GM12878 (cell line): ENCODE data around the gene SRMS. TPM values are rescaled to one million over a fixed set of nuclear protein-coding genes. Genes with fewer than 3 reads are reported as not detected.

Experiments
- ATAC-seq: fragments of 200-7000 bp; cut with Tn5 transposase; 3 replicates; pipeline ENCODE4 v1.9.1; 2020; ENCODE audit warnings: mild to moderate bottlenecking, moderate library complexity
- BruUV-seq: library from RNA; stranded (reverse); fragments of 400-500 nt; replicated peaks from 2 replicates; lab custom pipeline; 2021; lab: Mats Ljungman, UMichigan
- CTCF ChIA-PET: fragments of 300-600 bp; sonication (Branson Sonifier 250); formaldehyde crosslinking; extraction: SDS; loops from one replicate; lab custom pipeline; 2021; ENCODE audit warnings: inconsistent platforms; lab: Yijun Ruan, JAX
- POLR2A ChIA-PET: fragments of 350-600 bp; formaldehyde crosslinking; extraction: SDS; loops from one replicate; lab custom pipeline; 2021; ENCODE audit warnings: inconsistent platforms; lab: Charles Lee
- RAD21 ChIA-PET: fragments of 300-600 bp; sonication (Branson Sonifier 250); formaldehyde crosslinking; loops from one replicate; lab custom pipeline; 2023; ENCODE audit warnings: antibody characterized with exemption; ENCODE audit not compliant: unreplicated experiment; lab: Charles Lee
- SMC1A ChIA-PET: fragments of 300-600 bp; sonication (Branson Sonifier 250); formaldehyde crosslinking; loops from one replicate; lab custom pipeline; 2023; ENCODE audit not compliant: unreplicated experiment, uncharacterized antibody; lab: Charles Lee
- DNase-seq: peaks from one replicate; pipeline ENCODE4 v3.0.0-alpha.2; 2011; ENCODE audit warnings: low read depth, low spot score
- FAIRE-seq: peaks from 3 replicates; lab custom pipeline; 2011; peaks lifted over from hg19 to GRCh38; lab: Jason Lieb, UNC
- H2AFZ ChIP-seq: 2 replicates; pipeline ENCODE4 v1.6.0; 2011; ENCODE audit warnings: low read depth, low read length, control low read depth; ENCODE audit not compliant: control insufficient read depth
- H3K27ac ChIP-seq: 2 replicates; pipeline ENCODE4 v1.5.1; 2011; ENCODE audit warnings: control low read depth; ENCODE audit not compliant: control insufficient read depth, insufficient read depth
- H3K27me3 ChIP-seq, 2 experiments: replicated peaks in 1 of 2; 2 replicates each; pipeline versions ENCODE4 v1.6.0 to v1.6.1; 2011; ENCODE audit warnings: low read length in 1 of 2; ENCODE audit not compliant: control insufficient read depth in 2 of 2, insufficient read depth in 2 of 2
- H3K36me3 ChIP-seq, 2 experiments: 2 replicates each; pipeline ENCODE4 v1.5.1; 2011; ENCODE audit warnings: low read length in 1 of 2; ENCODE audit not compliant: control insufficient read depth in 2 of 2, insufficient read depth in 2 of 2
- H3K4me1 ChIP-seq: 2 replicates; pipeline ENCODE4 v1.6.1; 2011; ENCODE audit warnings: mild to moderate bottlenecking, low read length, moderate library complexity, mixed read lengths; ENCODE audit not compliant: control insufficient read depth, insufficient read depth
- H3K4me2 ChIP-seq: 2 replicates; pipeline ENCODE4 v1.6.0; 2011; ENCODE audit warnings: control low read depth; ENCODE audit not compliant: control insufficient read depth, insufficient read depth
- H3K4me3 ChIP-seq: fragments of 200-600 bp; sonication (generic); 2 replicates; pipeline ENCODE4 v1.5.1; 2016
- H3K79me2 ChIP-seq: 2 replicates; pipeline ENCODE4 v1.6.0; 2011; ENCODE audit warnings: low read length; ENCODE audit not compliant: control insufficient read depth, insufficient read depth
- H3K9ac ChIP-seq: 2 replicates; pipeline ENCODE4 v1.8.0; 2011; ENCODE audit warnings: low read length, control low read depth, mixed read lengths; ENCODE audit not compliant: control insufficient read depth, insufficient read depth
- H3K9me3 ChIP-seq: replicated peaks from 3 replicates; pipeline ENCODE4 v1.5.1; 2011; ENCODE audit warnings: mild to moderate bottlenecking, low read length; ENCODE audit not compliant: control insufficient read depth, insufficient read depth
- H4K20me1 ChIP-seq: 2 replicates; pipeline ENCODE4 v1.6.0; 2011; ENCODE audit not compliant: control insufficient read depth, insufficient read depth
- ATF7 ChIP-seq: fragments of 450-650 bp; IDR thresholded peaks from 2 replicates; pipeline ENCODE4 v1.6.1; 2016; ENCODE audit warnings: low read depth, mild to moderate bottlenecking
- CHD2 ChIP-seq: IDR thresholded peaks from 2 replicates; pipeline ENCODE4 v1.6.1; 2011; ENCODE audit warnings: low read depth, low read length, improper control_type of control experiment, borderline replicate concordance
- CREB1 ChIP-seq: IDR thresholded peaks from 2 replicates; pipeline ENCODE4 v1.6.1; 2012; ENCODE audit warnings: low read depth, mild to moderate bottlenecking, inconsistent platforms
- EGR1 ChIP-seq, 2 experiments: IDR thresholded peaks; 1 replicate in 1 of 2; 2 replicates in 1 of 2; pipeline ENCODE4 v1.6.1; 2011 to 2012; ENCODE audit warnings: low read depth in 2 of 2, low read length in 2 of 2, borderline replicate concordance in 1 of 2, mild to moderate bottlenecking in 1 of 2, moderate library complexity in 1 of 2
- EZH2 ChIP-seq: IDR thresholded peaks from 2 replicates; pipeline ENCODE4 v1.6.1; 2012; ENCODE audit warnings: low read depth, mild to moderate bottlenecking, control low read depth, inconsistent platforms, low read length, borderline replicate concordance; ENCODE audit not compliant: control insufficient read depth
- JUND ChIP-seq: IDR thresholded peaks from 2 replicates; pipeline ENCODE4 v1.6.1; 2012; ENCODE audit warnings: low read depth, mild to moderate bottlenecking, low read length, improper control_type of control experiment, moderate library complexity
- MEF2B ChIP-seq: fragments of 450-650 bp; IDR thresholded peaks from 2 replicates; pipeline ENCODE4 v1.6.1; 2018; ENCODE audit warnings: mild to moderate bottlenecking, moderate library complexity; ENCODE audit not compliant: partially characterized antibody, poor library complexity, severe bottlenecking
- NBN ChIP-seq: fragments of 450-650 bp; IDR thresholded peaks from 2 replicates; pipeline ENCODE4 v1.6.1; 2016
- SIX5 ChIP-seq: IDR thresholded peaks from 2 replicates; pipeline ENCODE4 v1.6.1; 2011; ENCODE audit warnings: mild to moderate bottlenecking, low read depth, low read length, moderate library complexity; ENCODE audit not compliant: severe bottlenecking
- SMAD1 ChIP-seq: fragments of 450-650 bp; IDR thresholded peaks from 2 replicates; pipeline ENCODE4 v1.6.1; 2018; ENCODE audit warnings: mild to moderate bottlenecking, low read depth; ENCODE audit not compliant: partially characterized antibody
- ZNF24 ChIP-seq: fragments of 450-650 bp; IDR thresholded peaks from 2 replicates; pipeline ENCODE4 v1.6.1; 2017; ENCODE audit warnings: antibody characterized with exemption, mild to moderate bottlenecking
- ZNF384 ChIP-seq: IDR thresholded peaks from 2 replicates; pipeline ENCODE4 v1.6.1; 2012; ENCODE audit warnings: low read depth, mild to moderate bottlenecking, low read length, improper control_type of control experiment, borderline replicate concordance
- WGBS: methylation state at CpG from one replicate; pipeline ENCODE4 v1.1.6; 2016; ENCODE audit warnings: low lambda C conversion rate; ENCODE audit not compliant: insufficient replicate concordance, insufficient coverage; ENCODE audit errors: missing lambda C conversion rate; 5-methylcytosine and 5-hydroxymethylcytosine counted together
- in situ Hi-C: fragments of 300-500 bp; cut with MboI; formaldehyde crosslinking; loops from 9 replicates; pipeline ENCODE4 v1.14.3; 2018; ENCODE audit warnings: mixed read lengths
- intact Hi-C: fragments of 100-400 bp; cut with micrococcal nuclease; formaldehyde crosslinking; loops from one replicate; pipeline ENCODE4 v1.14.2; 2022; ENCODE audit not compliant: unreplicated experiment
- polyA plus RNA-seq, 11 experiments: library from polyadenylated mRNA; depleted of rRNA in 4 of 11; unstranded in 6 of 11; stranded (reverse) in 5 of 11; fragments of >200 nt; fragmentation: Nextera tagmentation in 4 of 11; fragmentation: Illumina TruSeq in 1 of 11; extraction: Ambion mirVana in 4 of 11; extraction: Trizol in 1 of 11; gene quantifications; 1 replicate in 1 of 11; 2 replicates in 10 of 11; pipeline versions ENCODE4 v1.2.1 to v1.2.3, GENCODE V29; 2011 to 2016; ENCODE audit warnings: inconsistent platforms in 2 of 11, missing spikeins in 2 of 11, low read depth in 1 of 11
- total RNA-seq, 4 experiments: library from RNA; depleted of rRNA in 3 of 4; stranded (reverse); fragments of >200 nt in 3 of 4; fragmentation: Illumina TruSeq in 1 of 4; extraction: Trizol in 1 of 4; gene quantifications; 2 replicates each; pipeline versions ENCODE4 v1.2.1 to v1.2.3, GENCODE V29; 2013 to 2021
- TF ChIP-seq, protein P1 (sequence below): fragments of 450-650 bp; IDR thresholded peaks from 2 replicates; pipeline ENCODE4 v1.6.1; 2017; ENCODE audit warnings: low read depth, mild to moderate bottlenecking, moderate library complexity

SRMS gene
- total and polyA plus RNA-seq, 10 of the 15 experiments (the other 5 are each of a cell fraction or from before 2014, with no cell fraction given), result not detected

DNA sequence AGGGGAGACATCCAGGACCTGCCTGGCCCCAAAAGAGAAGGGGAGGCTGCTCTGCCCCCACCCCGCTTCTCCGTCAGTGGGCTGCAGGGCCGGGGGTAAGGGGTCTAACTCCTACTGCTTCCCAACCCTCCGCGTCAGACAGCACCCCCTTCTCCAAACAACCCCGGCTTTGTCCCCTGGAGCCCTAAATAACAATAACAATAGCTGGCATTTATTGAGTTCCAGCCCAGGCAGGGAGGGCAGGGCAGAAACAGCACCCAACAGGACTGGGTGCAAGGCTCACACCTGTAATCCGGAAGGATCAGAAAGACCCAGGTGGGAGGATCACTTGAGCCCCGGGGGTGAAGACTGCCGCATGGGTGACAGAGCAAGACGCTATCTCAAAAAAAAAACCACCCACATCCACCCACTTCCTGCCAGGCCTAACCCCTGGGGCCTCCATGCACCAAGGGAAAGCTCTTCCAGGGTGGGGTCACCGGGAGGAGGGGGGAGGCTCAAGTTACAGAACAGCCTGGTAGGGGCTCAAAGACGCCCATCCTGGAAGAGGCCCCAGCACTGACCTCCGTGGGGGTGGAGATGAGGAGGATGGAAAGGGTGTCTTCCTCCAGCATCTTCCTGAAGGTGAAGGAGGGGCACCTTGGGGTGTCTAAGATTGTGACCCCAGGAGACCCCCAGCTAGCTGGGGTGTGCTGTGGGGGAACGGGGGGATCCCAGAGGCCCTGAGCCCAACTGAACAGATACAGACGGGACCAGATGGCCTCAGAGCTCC is 5.1 kb upstream of the SRMS start (continued):
- no peak for TF ChIP-seq CHD2
- no peak for TF ChIP-seq SMAD1
- peak in 1 of 2 experiments; percentile 83; a peak in 2 of 3 replicates for TF ChIP-seq EGR1 (IDR thresholded peaks at IDR 0.05; ENCODE audit: borderline replicate concordance in 1 of 2, low read depth in 2 of 2, low read length in 2 of 2)
- peak; percentile 17 for TF ChIP-seq MEF2B
- TF ChIP-seq, protein P1, sequence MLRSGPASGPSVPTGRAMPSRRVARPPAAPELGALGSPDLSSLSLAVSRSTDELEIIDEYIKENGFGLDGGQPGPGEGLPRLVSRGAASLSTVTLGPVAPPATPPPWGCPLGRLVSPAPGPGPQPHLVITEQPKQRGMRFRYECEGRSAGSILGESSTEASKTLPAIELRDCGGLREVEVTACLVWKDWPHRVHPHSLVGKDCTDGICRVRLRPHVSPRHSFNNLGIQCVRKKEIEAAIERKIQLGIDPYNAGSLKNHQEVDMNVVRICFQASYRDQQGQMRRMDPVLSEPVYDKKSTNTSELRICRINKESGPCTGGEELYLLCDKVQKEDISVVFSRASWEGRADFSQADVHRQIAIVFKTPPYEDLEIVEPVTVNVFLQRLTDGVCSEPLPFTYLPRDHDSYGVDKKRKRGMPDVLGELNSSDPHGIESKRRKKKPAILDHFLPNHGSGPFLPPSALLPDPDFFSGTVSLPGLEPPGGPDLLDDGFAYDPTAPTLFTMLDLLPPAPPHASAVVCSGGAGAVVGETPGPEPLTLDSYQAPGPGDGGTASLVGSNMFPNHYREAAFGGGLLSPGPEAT, result no peak
- peak; percentile 56 for TF ChIP-seq ATF7
- TF ChIP-seq CREB1, result peak; percentile 32; the same call in 1 of the 2 replicates
- TF ChIP-seq NBN, result peak; percentile 57; the same call in 1 of the 2 replicates
- TF ChIP-seq SIX5, result no peak
- TF ChIP-seq ZNF384, result peak; percentile 58; the same call in 1 of the 2 replicates

DNA sequence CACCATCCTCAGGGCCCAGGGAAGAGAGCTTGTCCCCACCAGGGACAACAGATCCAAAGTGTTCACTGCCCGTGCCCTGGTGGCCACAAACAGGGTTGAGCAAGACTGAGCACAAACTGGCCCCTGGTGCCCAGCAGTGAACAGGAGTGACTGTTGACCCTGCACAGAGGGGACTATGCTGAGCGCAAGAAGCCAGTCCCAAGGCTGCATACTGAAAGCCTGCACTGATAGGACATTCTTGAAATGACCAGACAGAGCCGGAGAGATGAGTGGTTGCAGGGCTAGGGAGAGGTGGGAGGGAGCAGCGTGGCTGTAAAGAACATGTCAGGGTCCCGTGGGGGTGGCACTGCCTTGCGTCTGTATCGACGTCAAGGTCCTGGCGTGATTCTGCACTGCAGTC is 3.5 kb upstream of the SRMS start:
- H3K9ac ChIP-seq, result no peak overlapping the region
- POLR2A ChIA-PET, result interaction anchor here (0.6 to 2.2 kb wide), 3 partner anchors 8 to 13 kb away, joined by 3 to 11 read pairs (median 3); partner anchors contain the start of gene PTK6
- SMC1A ChIA-PET, result interaction anchor here (3.5 kb wide), 1 partner anchor 13 kb away, joined by 16 read pairs; the partner anchor contains the start of gene PTK6

More for the DNA sequence above, 3.5 kb upstream of the SRMS start:
- no peaks in the 10 kb centered on the region; a peak in 1 of 4 replicates for H3K27me3 ChIP-seq
- no peak overlapping the region for H3K4me3 ChIP-seq
- RAD21 ChIA-PET, result interaction anchor here (0.9 to 2.1 kb wide), 2 partner anchors 12 to 14 kb away, joined by 5 to 6 read pairs; partner anchors contain the start of gene PTK6
- H3K9me3 ChIP-seq, result no peaks in the 10 kb centered on the region
- no peaks in the 10 kb centered on the region for H3K79me2 ChIP-seq
- no peaks in the 10 kb centered on the region; the same call in 1 of the 2 replicates for H4K20me1 ChIP-seq
- CTCF ChIA-PET, result interaction anchor here (2.2 kb wide), 1 partner anchor 8 kb away, joined by 9 read pairs; no protein-coding TSS in a partner anchor
- FAIRE-seq (no peak), ATAC-seq (no peak), DNase-seq (no peak)
- in situ Hi-C loops, result no loop called here
- H3K4me1 ChIP-seq, result peaks cover 22% of the 10 kb centered on the region
- H3K4me2 ChIP-seq, result no peak overlapping the region
- TF ChIP-seq EZH2 (no peak), ZNF24 (no peak), JUND (no peak)
- WGBS, result 7% methylated on average over 9 of the region's 9 CpGs
- H3K27ac ChIP-seq, result no peak overlapping the region
- no TSS peak for BruUV-seq
- no peaks in the 10 kb centered on the region for H3K36me3 ChIP-seq
- H2AFZ ChIP-seq, result no peak overlapping the region
- intact Hi-C loops, result no loop called here
